ENCODE results near the gene DCDC2. TPM values are rescaled to one million over a fixed set of nuclear protein-coding genes. Genes with fewer than 3 reads are reported as not detected.

DCDC2 gene
- total and polyA plus RNA-seq, 2 donors (not counting 3 experiments of a cell fraction or from before 2014, with no cell fraction given), result not detected

DNA sequence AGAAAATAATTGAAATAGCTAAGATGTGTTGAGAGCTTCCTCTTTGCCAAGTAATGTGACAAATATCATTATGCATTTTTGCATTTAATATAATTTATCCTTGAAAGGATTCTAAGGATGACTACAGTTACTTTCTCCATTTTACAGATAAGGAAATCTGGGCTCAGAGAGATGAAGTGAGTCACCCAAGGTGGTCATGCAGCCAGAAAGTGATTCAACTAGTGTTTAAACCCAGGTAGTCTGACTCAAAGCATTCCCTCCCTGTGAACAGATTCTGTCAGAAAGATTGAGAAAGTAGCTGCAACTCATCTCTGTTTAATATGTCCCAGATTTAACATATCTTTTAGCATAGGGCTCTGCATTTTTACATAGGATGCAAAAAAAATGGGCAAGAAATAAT is 203.7 kb downstream of the DCDC2 start:
- no peaks in the 10 kb centered on the region for H3K9me1 ChIP-seq (replicated peaks; ENCODE audit: control insufficient read depth, extremely low read depth, insufficient read depth, low read length)
- H3K4me2 ChIP-seq (ENCODE audit: insufficient read depth, low read length), result no peak overlapping the region
- H4K20me1 ChIP-seq (replicated peaks; ENCODE audit: control insufficient read depth, extremely low read depth, insufficient read depth, low read length), result no peaks in the 10 kb centered on the region
- TF ChIP-seq, protein P1, sequence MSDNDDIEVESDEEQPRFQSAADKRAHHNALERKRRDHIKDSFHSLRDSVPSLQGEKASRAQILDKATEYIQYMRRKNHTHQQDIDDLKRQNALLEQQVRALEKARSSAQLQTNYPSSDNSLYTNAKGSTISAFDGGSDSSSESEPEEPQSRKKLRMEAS (IDR thresholded peaks at IDR 0.05; ENCODE audit: insufficient read depth, insufficient read length), result no peak
- TF ChIP-seq FOS (IDR thresholded peaks at IDR 0.05; ENCODE audit: borderline replicate concordance, insufficient read depth, low read length) (no peak), GATA2 (IDR thresholded peaks at IDR 0.05; ENCODE audit: insufficient read depth, insufficient read length, low read depth, low read length) (no peak), EZH2 (IDR thresholded peaks at IDR 0.05; ENCODE audit: borderline replicate concordance, low read depth, low read length, severe bottlenecking) (no peak), POLR2A (IDR thresholded peaks at IDR 0.05; ENCODE audit: low read depth, low read length) (no peak), POLR2AphosphoS5 (IDR thresholded peaks at IDR 0.05; ENCODE audit: insufficient read depth, low read depth, low read length) (no peak), MYC (IDR thresholded peaks at IDR 0.05; ENCODE audit: low read depth, low read length) (no peak)
- TF ChIP-seq, protein P2, sequence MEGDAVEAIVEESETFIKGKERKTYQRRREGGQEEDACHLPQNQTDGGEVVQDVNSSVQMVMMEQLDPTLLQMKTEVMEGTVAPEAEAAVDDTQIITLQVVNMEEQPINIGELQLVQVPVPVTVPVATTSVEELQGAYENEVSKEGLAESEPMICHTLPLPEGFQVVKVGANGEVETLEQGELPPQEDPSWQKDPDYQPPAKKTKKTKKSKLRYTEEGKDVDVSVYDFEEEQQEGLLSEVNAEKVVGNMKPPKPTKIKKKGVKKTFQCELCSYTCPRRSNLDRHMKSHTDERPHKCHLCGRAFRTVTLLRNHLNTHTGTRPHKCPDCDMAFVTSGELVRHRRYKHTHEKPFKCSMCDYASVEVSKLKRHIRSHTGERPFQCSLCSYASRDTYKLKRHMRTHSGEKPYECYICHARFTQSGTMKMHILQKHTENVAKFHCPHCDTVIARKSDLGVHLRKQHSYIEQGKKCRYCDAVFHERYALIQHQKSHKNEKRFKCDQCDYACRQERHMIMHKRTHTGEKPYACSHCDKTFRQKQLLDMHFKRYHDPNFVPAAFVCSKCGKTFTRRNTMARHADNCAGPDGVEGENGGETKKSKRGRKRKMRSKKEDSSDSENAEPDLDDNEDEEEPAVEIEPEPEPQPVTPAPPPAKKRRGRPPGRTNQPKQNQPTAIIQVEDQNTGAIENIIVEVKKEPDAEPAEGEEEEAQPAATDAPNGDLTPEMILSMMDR (IDR thresholded peaks at IDR 0.05; ENCODE audit: extremely low read depth in 1 of 2, insufficient read depth in 1 of 2, low read depth in 1 of 2, low read length in 2 of 2), result no peak
- BruUV-seq (replicated peaks), result no TSS peak
- DNase-seq (ENCODE audit: low read depth, low spot score), result no peak
- H3K36me3 ChIP-seq (ENCODE audit: control insufficient read depth in 2 of 2, extremely low read depth in 1 of 2, insufficient read depth in 2 of 2, low read length in 2 of 2), result no peaks in the 10 kb centered on the region
- no peaks in the 10 kb centered on the region for H3K27me3 ChIP-seq (ENCODE audit: control insufficient read depth in 2 of 2, insufficient read depth in 2 of 2, low read length in 2 of 2)
- no peak for FAIRE-seq
- POLR2A ChIA-PET, result no interaction called here
- H3K9ac ChIP-seq (replicated peaks; ENCODE audit: extremely low read depth, insufficient read depth, low read length), result no peak overlapping the region
- no peak overlapping the region for H3K27ac ChIP-seq (ENCODE audit: insufficient read depth, low read depth, low read length)
- no peak overlapping the region for H3K4me3 ChIP-seq (replicated peaks in 1 of 3; ENCODE audit: insufficient read depth in 1 of 3, low read depth in 1 of 3, low read length in 3 of 3)
- intact Hi-C loops (cut with micrococcal nuclease) (no loop called here), dilution Hi-C loops (cut with MboI; ENCODE audit: extremely low pct_ligation_motif_present, low sequenced_read_pairs) (no loop called here)
- peaks cover 5% of the 10 kb centered on the region for H3K9me3 ChIP-seq (replicated peaks; ENCODE audit: control insufficient read depth, insufficient read depth, low read length)
- CTCF ChIA-PET, result no interaction called here
- no peaks in the 10 kb centered on the region for H3K79me2 ChIP-seq (ENCODE audit: control insufficient read depth, insufficient read depth, low read length)
- H2AFZ ChIP-seq (ENCODE audit: low read depth, low read length), result no peak overlapping the region
- no peaks in the 10 kb centered on the region for H3K4me1 ChIP-seq (ENCODE audit: control insufficient read depth, extremely low read depth, insufficient read depth, low read length)
